Measurements from ENCODE around the gene COL11A1.
"Not testable (repeated sequence)": the region's sequence is repeated elsewhere in the genome, so short reads cannot be mapped to it uniquely, and the experiment has no call there.

COL11A1 gene

DNA sequence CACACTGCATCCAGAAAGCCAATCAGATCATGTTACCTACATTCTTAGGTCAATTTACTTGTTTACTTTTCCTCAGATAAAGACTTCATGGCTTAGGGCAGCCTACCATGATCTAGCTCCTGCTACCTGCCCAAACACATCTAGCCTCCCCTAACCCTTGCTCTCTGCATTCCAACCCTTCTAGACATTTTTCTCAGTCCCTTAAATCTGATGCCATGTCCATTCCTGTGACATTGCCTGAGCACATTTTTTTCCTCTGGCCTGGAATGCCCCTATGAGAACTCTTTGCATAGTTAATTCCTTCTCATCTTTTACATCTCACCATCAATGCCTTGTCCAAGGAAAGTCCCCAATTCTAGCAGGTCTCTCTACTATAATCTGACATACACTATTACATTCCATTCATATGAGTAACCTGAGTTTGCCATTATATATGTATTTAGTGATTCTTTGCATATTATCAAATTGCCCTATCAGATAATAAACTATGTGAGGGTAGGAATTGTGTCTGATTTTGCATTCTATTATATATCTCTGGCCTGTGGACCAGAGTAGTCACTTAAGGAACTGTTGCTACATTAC lies 166.9 kb downstream of the COL11A1 start:
- in situ Hi-C loops (cut with MboI; ENCODE audit: low pct_unique_long_range_greater_than_20kb, low sequenced_read_pairs), result no loop called here
- DNase-seq, result no peak

- in situ Hi-C loops (cut with MboI; ENCODE audit: low pct_unique_long_range_greater_than_20kb, low sequenced_read_pairs), result no loop called here
- DNase-seq, result no peak
These were observed 170.9 kb downstream of the COL11A1 start for GRCh38 chr1:102937401-102937800.

DNA sequence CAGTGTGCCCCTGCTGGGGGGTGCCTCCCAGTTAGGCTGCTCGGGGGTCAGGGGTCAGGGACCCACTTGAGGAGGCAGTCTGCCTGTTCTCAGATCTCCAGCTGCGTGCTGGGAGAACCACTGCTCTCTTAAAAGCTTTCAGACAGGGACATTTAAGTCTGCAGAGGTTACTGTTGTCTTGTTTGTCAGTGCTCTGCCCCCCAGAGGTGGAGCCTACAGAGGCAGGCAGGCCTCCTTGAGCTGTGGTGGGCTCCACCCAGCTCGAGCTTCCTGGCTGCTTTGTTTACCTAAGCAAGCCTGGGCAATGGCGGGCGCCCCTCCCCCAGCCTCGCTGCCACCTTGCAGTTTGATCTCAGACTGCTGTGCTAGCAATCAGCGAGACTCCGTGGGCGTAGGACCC lies 175.0 kb downstream of the COL11A1 start:
- in situ Hi-C loops (cut with MboI; ENCODE audit: low pct_unique_long_range_greater_than_20kb, low sequenced_read_pairs); DNase-seq: not testable (repeated sequence)

GRCh38 chr1:102919659-102920058 lies 188.7 kb downstream of the COL11A1 start:
- no peak for DNase-seq
- in situ Hi-C loops (cut with MboI; ENCODE audit: low pct_unique_long_range_greater_than_20kb, low sequenced_read_pairs), result no loop called here

DNA sequence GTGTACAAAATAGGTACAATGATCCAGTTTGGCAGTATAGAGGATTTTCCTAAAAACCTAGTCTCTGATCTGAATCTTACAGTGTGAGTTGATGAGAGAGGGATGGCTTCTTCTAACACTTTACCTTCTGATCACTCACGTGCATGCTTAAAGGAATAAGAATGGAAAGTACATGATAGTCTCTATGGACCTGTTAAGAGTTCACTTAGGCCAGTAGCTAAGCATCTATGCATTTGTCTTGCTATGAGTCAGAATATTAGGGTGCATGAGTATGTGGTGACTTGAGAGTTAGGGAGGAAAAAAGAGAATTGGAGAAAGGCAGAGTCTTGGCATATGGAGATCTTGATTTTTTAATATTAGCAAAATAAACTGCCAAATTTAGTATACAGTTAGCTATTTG lies 206.3 kb downstream of the COL11A1 start:
- DNase-seq, result no peak
- in situ Hi-C loops (cut with MboI; ENCODE audit: low pct_unique_long_range_greater_than_20kb, low sequenced_read_pairs), result no loop called here

DNA sequence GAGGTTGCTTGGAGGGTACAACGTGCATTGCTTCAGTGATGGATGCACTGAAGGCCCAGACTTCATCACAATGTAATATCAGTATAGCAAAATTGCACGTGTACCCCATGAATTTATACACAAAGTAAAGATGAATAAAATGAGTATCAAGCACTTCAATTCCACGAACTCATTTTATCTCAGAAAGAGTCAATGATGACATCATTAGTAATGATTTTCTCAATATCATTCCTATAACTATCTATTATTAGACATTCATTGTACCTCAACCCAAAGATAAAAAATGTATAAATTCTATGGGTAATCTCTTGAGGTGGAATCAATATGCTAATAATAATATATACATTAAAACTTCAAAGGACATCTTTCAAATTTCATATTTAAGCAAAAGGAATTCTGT lies 208.4 kb downstream of the COL11A1 start:
- DNase-seq, result no peak
- in situ Hi-C loops (cut with MboI; ENCODE audit: low pct_unique_long_range_greater_than_20kb, low sequenced_read_pairs), result no loop called here

DNA sequence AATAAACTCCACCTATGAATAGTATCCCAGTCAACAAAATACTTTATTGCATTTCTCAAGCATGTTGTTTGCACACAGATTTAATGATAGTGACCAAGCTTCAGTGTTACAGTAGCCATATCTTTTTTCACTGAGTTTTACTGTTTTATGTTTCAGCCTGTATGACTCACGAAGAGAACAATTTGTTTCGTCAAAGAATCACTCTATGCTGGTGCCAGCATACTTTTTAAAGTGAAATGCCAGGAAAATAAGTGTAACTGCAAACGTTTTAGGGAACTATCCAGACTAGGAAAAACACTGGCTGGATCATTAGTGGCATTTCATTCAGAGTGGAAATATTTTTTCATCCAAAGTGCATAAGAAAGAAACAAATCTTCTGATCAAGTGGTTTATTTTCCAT lies 210.8 kb downstream of the COL11A1 start:
- DNase-seq, result no peak
- in situ Hi-C loops (cut with MboI; ENCODE audit: low pct_unique_long_range_greater_than_20kb, low sequenced_read_pairs), result no loop called here

DNA sequence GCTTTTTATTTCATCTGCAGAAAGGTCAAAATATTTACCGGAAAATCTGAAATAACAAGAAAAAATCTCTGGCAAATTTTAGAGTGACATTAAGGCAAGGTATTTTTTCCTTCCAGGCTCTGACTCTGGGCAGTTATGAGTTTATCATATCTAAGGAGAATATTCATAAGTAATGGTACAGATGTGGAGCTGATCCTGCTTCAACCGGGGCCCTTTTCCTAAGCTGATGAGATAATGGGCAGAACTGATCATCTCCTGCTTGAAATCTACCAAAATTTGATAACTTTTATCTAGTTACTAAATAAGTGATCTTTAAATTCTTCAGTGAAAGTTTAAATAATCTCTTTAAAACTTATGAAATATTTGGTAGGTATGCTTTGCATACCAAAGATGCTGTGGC lies 211.6 kb downstream of the COL11A1 start:
- no peak for DNase-seq
- in situ Hi-C loops (cut with MboI; ENCODE audit: low pct_unique_long_range_greater_than_20kb, low sequenced_read_pairs), result no loop called here

DNA sequence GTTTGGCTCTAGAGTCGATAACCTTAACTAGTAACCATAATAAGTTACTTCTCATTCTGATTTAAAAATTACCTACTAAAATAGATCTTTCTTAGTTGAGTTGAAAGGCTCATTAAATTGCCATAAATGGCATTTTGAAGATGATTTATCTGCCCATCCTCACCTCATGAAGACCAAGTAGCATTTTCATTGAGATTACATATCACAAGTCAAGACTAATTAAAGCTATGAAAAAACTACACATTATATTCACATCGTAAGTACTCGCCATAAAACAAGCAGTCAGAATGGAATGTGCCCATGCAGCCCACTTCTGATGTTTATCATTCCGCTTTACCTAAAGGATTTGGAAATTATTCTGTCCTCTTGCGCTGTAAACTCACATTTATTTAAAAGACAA lies 212.0 kb downstream of the COL11A1 start:
- in situ Hi-C loops (cut with MboI; ENCODE audit: low pct_unique_long_range_greater_than_20kb, low sequenced_read_pairs), result no loop called here
- no peak for DNase-seq

- DNase-seq, result no peak
- in situ Hi-C loops (cut with MboI; ENCODE audit: low pct_unique_long_range_greater_than_20kb, low sequenced_read_pairs), result no loop called here
These were observed 216.3 kb downstream of the COL11A1 start for GRCh38 chr1:102891868-102892625.

DNA sequence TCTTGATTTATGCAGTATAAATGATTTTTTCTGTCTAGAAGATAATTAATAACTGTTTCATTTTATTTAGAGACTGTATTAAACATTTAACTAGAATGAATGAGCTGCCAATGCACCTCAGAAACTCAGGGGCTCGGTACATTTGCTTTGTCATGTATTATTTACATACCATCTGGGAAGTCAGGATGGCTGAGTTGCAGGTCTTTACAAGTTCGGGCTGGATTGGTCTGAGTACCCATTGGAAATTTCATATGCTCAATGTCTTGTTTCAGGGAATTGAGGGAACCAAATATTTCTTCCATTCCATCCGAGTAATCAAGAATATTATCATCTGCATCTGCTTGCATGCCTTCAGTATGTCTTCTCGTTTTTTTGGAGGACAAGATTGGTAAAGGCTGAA lies 221.7 kb downstream of the COL11A1 start:
- in situ Hi-C loops (cut with MboI; ENCODE audit: low pct_unique_long_range_greater_than_20kb, low sequenced_read_pairs), result no loop called here
- no peak for DNase-seq

DNA sequence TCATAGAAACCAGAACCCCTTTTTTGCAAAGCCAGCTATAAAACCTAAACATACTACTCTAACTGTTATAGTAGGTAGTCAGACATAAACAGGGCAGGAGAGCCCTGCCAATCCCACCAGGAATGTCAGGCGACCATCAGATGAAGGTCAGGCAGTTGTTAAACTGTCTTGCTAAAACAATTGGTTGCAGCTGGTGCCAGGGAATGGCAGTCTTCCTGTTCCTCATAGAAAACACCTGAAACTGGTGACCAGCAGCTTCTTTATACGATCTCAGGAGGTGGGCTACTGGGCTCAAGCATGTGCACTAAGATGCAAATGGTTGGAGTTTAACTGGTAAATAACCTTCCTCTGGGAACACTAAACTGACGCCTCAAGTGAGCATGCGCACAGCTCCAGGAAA lies 224.1 kb downstream of the COL11A1 start:
- in situ Hi-C loops (cut with MboI; ENCODE audit: low pct_unique_long_range_greater_than_20kb, low sequenced_read_pairs), result no loop called here
- DNase-seq, result no peak

DNA sequence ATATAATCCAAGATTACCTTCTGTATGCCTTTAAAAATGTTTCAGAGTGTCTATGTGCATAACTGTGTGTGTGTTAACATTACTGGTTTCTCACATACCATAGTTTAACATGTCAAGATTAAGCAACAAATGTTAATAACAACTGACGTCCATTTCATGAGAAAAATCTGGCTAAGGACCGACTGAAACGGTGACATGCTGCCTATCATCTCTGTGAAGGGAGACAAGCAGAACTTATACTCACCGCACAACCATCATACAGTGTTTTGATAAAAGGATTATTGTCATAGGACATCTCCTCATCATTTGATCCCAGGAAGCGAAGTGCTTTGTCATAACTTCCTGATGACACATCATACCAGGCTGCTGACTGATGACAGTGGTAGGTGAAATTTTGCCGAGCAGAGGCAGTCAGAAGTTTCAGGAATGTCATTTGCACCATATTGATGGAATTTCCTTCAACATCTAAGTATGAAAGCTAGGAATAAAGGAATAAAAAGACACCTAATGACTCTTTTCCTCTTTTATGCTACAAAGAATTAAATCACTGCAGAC lies 228.8 kb downstream of the COL11A1 start:
- in situ Hi-C loops (cut with MboI; ENCODE audit: low pct_unique_long_range_greater_than_20kb, low sequenced_read_pairs), result no loop called here
- no peak for DNase-seq

DNA sequence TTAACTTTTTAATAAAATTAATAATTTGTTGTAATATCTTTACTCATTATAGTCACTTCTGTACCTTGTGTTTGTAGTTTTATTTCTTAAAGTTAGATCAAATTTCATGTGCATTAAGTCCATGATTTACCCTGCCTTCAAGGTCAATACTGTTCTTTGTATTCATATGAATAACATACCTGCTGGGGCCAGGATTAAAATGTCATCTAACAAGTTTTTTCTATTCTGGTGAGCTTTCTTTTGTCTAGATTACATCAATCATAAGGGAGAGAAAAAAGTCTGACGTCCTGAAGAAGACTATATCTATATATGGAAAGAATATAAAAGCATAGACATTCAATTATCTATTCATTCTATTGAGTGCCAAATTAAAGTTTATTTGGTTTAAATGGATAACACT lies 232.6 kb downstream of the COL11A1 start:
- in situ Hi-C loops (cut with MboI; ENCODE audit: low pct_unique_long_range_greater_than_20kb, low sequenced_read_pairs), result no loop called here
- DNase-seq, result no peak

DNA sequence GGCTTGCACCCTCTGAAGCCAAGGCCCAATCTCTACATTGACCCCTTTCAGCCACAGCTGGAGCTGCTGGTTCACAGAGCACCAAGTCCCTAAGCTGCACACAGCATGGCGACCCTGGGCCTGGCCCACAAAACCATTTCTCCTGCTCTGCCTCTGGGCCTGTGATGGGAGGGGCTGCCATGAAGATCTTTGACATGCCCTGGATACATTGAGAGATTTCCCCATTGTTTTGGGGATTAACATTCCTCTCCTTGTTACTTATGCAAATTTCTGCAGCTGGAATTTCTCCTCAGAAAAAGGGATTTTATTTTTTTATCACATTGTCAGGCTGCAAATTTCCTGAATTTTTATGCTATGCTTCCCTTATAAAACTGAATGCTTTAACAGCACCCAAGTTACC lies 235.8 kb downstream of the COL11A1 start:
- DNase-seq, result no peak
- in situ Hi-C loops (cut with MboI; ENCODE audit: low pct_unique_long_range_greater_than_20kb, low sequenced_read_pairs), result no loop called here

DNA sequence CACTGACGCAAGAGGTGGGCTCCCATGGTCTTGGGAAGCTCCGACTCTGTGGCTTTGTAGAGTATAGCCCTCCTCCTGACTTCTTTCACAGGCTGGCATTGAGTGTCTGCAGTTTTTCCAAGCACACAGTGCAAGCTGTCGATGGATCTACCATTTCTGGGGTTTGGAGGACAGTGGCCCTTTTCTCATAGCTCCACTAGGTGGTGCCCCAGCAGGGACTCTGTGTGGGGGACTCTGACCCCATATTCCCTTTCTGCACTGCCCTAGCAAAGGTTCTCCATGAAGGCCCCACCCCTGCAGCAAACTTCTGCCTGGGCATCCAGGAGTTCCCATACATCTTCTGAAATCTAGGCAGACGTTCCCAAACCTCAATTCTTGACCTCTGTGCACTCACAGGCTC lies 236.2 kb downstream of the COL11A1 start:
- in situ Hi-C loops (cut with MboI; ENCODE audit: low pct_unique_long_range_greater_than_20kb, low sequenced_read_pairs), result no loop called here
- DNase-seq, result no peak

GRCh38 chr1:102863704-102864103 lies 244.6 kb downstream of the COL11A1 start:
- no peak for DNase-seq
- in situ Hi-C loops (cut with MboI; ENCODE audit: low pct_unique_long_range_greater_than_20kb, low sequenced_read_pairs), result no loop called here

GRCh38 chr1:102861247-102861646 lies 247.1 kb downstream of the COL11A1 start:
- DNase-seq, result no peak
- in situ Hi-C loops (cut with MboI; ENCODE audit: low pct_unique_long_range_greater_than_20kb, low sequenced_read_pairs), result no loop called here

DNA sequence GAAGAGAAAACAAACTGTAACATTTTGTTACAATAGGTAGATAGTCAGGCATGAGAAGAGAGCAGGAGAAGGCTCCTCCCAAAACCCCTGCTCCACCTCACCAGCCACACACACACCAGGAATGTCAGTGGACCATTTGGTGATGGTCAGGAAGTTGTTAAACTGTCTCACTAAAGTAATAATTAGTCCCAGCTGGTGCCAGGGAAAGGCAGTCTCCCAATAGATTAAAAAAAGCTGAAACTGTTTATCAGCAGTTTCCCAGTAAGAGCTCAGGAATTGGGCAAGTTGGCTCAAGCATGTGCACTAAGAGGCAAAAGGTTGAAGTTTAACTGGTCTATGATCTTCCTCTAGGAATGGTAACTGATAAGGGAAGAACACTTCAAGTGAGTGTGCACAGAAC lies 249.6 kb downstream of the COL11A1 start:
- no peak for DNase-seq
- in situ Hi-C loops (cut with MboI; ENCODE audit: low pct_unique_long_range_greater_than_20kb, low sequenced_read_pairs), result no loop called here

DNA sequence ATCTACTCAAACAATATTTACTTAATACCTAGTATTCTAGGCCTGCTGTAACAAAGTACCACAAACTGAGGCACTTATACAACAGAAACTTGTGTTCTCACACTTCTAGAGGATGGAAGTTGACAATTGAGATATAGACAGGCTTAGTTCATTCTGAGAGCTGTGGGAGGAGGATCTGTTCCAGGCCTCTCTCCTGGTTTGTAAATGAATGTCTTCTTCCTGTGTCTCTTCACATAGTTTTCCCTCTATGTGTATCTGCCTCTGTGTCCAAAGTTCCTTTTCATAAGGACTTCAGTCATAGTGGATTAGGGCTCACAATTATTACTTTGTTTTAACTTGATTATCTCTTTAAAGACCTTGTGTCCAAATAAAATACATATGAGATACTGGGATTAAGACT lies 251.1 kb downstream of the COL11A1 start:
- in situ Hi-C loops (cut with MboI; ENCODE audit: low pct_unique_long_range_greater_than_20kb, low sequenced_read_pairs), result no loop called here

DNA sequence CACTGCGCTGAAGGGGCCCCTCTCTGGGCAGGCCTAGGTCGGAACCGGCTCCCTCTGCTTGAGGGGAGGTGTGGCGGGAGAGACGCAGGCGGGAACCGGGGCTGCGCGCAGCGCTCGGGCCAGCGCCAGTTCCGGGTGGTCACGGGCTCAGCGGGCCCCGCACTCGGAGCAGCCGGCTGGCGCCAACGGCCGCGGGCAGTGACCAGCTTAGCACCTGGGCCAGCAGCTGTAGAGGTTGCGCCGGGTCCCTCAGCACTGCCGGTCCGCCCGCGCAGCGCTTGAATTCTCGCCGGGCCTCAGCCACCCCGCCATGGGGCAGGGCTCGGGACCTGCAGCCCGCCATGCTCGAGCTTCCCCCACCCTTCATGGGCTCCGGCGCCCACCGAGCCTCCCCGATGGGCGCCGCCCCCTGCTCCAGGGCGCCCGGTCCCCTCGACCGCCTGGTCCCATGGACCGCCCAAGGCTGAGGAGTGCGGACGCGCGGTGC lies 254.6 kb downstream of the COL11A1 start:
- no peak for DNase-seq

More for the DNA sequence above, 251.1 kb downstream of the COL11A1 start:
- no peak for DNase-seq

More for the DNA sequence above, 254.6 kb downstream of the COL11A1 start:
- in situ Hi-C loops (cut with MboI; ENCODE audit: low pct_unique_long_range_greater_than_20kb, low sequenced_read_pairs), result no loop called here

Measured in KBM-7 (cell line).